ENCODE measurements around the gene SAMSN1. TPM values are rescaled to one million over a fixed set of nuclear protein-coding genes. Genes with fewer than 3 reads are reported as not detected.

SAMSN1 gene
- polyA plus RNA-seq, 1 of the 3 experiments (the other 2 are of a cell fraction) = not detected

DNA sequence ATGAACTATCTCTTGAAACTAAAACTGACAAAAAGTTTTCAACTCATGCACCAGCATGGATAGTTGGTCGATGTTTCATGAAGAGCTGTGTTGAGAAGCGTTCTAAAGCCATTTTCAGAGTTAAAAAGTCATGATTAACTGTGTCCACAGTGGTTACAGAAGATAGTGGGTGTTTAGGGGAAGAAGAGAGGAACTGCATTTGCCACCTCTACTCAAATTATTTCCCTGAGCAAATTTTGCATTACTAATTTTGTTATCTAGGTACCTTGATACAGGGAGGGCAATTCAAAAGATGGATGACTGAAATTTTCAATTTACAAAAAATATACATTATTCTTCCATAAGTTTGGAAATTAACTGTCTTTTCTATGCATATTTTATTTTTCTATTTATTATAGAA lies 15.5 kb downstream of the SAMSN1 start:
- no peak for TF ChIP-seq ELF1 (IDR thresholded peaks at IDR 0.05)
- no peak for TF ChIP-seq CHD2 (IDR thresholded peaks at IDR 0.05; ENCODE audit: low read length, partially characterized antibody)
- no peak for TF ChIP-seq CTCF (IDR thresholded peaks at IDR 0.05)
- TF ChIP-seq USF2 (IDR thresholded peaks at IDR 0.05; ENCODE audit: borderline replicate concordance, low read depth, low read length) = no peak
- no peak for TF ChIP-seq POLR2AphosphoS5 (IDR thresholded peaks at IDR 0.05; ENCODE audit: low read depth, low read length)
- TF ChIP-seq YY1 (IDR thresholded peaks at IDR 0.05; ENCODE audit: low read depth) = no peak
- Histone ChIP-seq H4K20me1 (ENCODE audit: insufficient read depth) (no peaks in the 10 kb centered on the region), H3K27me3 (ENCODE audit: insufficient read depth) (no peaks in the 10 kb centered on the region; the same call in 1 of the 2 replicates), H2AFZ (ENCODE audit: low read depth) (no peak overlapping the region), H3K4me2 (no peak overlapping the region), H3K9me2 (no peaks in the 10 kb centered on the region), H3K79me2 (ENCODE audit: insufficient read depth) (no peaks in the 10 kb centered on the region), H3K36me3 (replicated peaks in 1 of 2; ENCODE audit: control insufficient read depth in 1 of 2, insufficient read depth in 2 of 2, low read length in 1 of 2) (no peaks in the 10 kb centered on the region), H3F3A (replicated peaks; ENCODE audit: insufficient read depth) (no peaks in the 10 kb centered on the region), H3K4me3 (ENCODE audit: low read depth in 2 of 2, low read length in 1 of 2) (no peak overlapping the region), H3K4me1 (ENCODE audit: control insufficient read depth in 1 of 2, insufficient read depth in 2 of 2, low read depth in 1 of 2, low read length in 1 of 2) (peaks cover 0 to 6% of the 10 kb centered on the region in 2 experiments; a peak in 1 of 4 replicates), H3K27ac (ENCODE audit: low read depth in 2 of 2, low read length in 1 of 2) (no peak overlapping the region), H3K9ac (no peak overlapping the region), H3K9me3 (no peaks in the 10 kb centered on the region)
- WGBS (ENCODE audit: low lambda C conversion rate) = 2% methylated on average over 2 of the region's 2 CpGs
- no peak for DNase-seq
- ChIA-PET CTCF (no interaction called here), POLR2A (no interaction called here)

- no peak overlapping the region for H3K4me2 ChIP-seq
- no peaks in the 10 kb centered on the region for H3K36me3 ChIP-seq (replicated peaks in 1 of 2; ENCODE audit: control insufficient read depth in 1 of 2, insufficient read depth in 2 of 2, low read length in 1 of 2)
- POLR2A ChIA-PET = no interaction called here
- no peak overlapping the region for H3K9ac ChIP-seq
- no peaks in the 10 kb centered on the region for H3K9me3 ChIP-seq
- WGBS (ENCODE audit: low lambda C conversion rate) = 8% methylated on average over 4 of the region's 4 CpGs
- TF ChIP-seq FOXJ3 (CRISPR knock-in tag; IDR thresholded peaks at IDR 0.05) (no peak), CTCF (IDR thresholded peaks at IDR 0.05) (no peak), SIN3A (IDR thresholded peaks at IDR 0.05; ENCODE audit: borderline replicate concordance, low read depth, low read length) (no peak), NRF1 (IDR thresholded peaks at IDR 0.05; ENCODE audit: low read depth, low read length) (no peak), CHD2 (IDR thresholded peaks at IDR 0.05; ENCODE audit: low read length, partially characterized antibody) (no peak), GATA2 (CRISPR knock-in tag; IDR thresholded peaks at IDR 0.05) (no peak), JUND (IDR thresholded peaks at IDR 0.05) (no peak), TEAD4 (IDR thresholded peaks at IDR 0.05; ENCODE audit: borderline replicate concordance, insufficient read depth) (no peak), MAX (IDR thresholded peaks at IDR 0.05; ENCODE audit: low read depth) (no peak)
- TF ChIP-seq, protein P1, sequence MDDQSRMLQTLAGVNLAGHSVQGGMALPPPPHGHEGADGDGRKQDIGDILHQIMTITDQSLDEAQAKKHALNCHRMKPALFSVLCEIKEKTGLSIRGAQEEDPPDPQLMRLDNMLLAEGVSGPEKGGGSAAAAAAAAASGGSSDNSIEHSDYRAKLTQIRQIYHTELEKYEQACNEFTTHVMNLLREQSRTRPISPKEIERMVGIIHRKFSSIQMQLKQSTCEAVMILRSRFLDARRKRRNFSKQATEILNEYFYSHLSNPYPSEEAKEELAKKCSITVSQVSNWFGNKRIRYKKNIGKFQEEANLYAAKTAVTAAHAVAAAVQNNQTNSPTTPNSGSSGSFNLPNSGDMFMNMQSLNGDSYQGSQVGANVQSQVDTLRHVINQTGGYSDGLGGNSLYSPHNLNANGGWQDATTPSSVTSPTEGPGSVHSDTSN (IDR thresholded peaks at IDR 0.05) = no peak
- TF ChIP-seq, protein P2, sequence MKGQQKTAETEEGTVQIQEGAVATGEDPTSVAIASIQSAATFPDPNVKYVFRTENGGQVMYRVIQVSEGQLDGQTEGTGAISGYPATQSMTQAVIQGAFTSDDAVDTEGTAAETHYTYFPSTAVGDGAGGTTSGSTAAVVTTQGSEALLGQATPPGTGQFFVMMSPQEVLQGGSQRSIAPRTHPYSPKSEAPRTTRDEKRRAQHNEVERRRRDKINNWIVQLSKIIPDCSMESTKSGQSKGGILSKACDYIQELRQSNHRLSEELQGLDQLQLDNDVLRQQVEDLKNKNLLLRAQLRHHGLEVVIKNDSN (IDR thresholded peaks at IDR 0.05; ENCODE audit: borderline replicate concordance, low read depth) = no peak
- TF ChIP-seq, protein P3, sequence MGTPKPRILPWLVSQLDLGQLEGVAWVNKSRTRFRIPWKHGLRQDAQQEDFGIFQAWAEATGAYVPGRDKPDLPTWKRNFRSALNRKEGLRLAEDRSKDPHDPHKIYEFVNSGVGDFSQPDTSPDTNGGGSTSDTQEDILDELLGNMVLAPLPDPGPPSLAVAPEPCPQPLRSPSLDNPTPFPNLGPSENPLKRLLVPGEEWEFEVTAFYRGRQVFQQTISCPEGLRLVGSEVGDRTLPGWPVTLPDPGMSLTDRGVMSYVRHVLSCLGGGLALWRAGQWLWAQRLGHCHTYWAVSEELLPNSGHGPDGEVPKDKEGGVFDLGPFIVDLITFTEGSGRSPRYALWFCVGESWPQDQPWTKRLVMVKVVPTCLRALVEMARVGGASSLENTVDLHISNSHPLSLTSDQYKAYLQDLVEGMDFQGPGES (IDR thresholded peaks at IDR 0.05; ENCODE audit: low read depth, low read length) = no peak
- TF ChIP-seq, protein P4, sequence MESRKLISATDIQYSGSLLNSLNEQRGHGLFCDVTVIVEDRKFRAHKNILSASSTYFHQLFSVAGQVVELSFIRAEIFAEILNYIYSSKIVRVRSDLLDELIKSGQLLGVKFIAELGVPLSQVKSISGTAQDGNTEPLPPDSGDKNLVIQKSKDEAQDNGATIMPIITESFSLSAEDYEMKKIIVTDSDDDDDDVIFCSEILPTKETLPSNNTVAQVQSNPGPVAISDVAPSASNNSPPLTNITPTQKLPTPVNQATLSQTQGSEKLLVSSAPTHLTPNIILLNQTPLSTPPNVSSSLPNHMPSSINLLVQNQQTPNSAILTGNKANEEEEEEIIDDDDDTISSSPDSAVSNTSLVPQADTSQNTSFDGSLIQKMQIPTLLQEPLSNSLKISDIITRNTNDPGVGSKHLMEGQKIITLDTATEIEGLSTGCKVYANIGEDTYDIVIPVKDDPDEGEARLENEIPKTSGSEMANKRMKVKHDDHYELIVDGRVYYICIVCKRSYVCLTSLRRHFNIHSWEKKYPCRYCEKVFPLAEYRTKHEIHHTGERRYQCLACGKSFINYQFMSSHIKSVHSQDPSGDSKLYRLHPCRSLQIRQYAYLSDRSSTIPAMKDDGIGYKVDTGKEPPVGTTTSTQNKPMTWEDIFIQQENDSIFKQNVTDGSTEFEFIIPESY (IDR thresholded peaks at IDR 0.05; ENCODE audit: borderline replicate concordance, low read depth) = no peak
- no peak overlapping the region for H3K27ac ChIP-seq (ENCODE audit: low read depth in 2 of 2, low read length in 1 of 2)
- H3K9me2 ChIP-seq = no peaks in the 10 kb centered on the region
- CTCF ChIA-PET = interaction anchor here (0.6 kb wide), 1 partner anchor 21 kb away, joined by 3 read pairs; no protein-coding TSS in a partner anchor
- H3K27me3 ChIP-seq (ENCODE audit: insufficient read depth) = no peaks in the 10 kb centered on the region; the same call in 1 of the 2 replicates
- H3K4me3 ChIP-seq (ENCODE audit: low read depth in 2 of 2, low read length in 1 of 2) = no peak overlapping the region
- H2AFZ ChIP-seq (ENCODE audit: low read depth) = no peak overlapping the region
- DNase-seq = no peak
- no peaks in the 10 kb centered on the region for H4K20me1 ChIP-seq (ENCODE audit: insufficient read depth)
- H3F3A ChIP-seq (replicated peaks; ENCODE audit: insufficient read depth) = no peaks in the 10 kb centered on the region
- no peaks in the 10 kb centered on the region for H3K79me2 ChIP-seq (ENCODE audit: insufficient read depth)
- peaks cover 0 to 3% of the 10 kb centered on the region in 2 experiments; a peak in 1 of 4 replicates for H3K4me1 ChIP-seq (ENCODE audit: control insufficient read depth in 1 of 2, insufficient read depth in 2 of 2, low read depth in 1 of 2, low read length in 1 of 2)
These were observed 17.3 kb downstream of the SAMSN1 start for GRCh38 chr21:14528815-14529214.

Data from SK-N-SH (cell line).